ENCODE data around the gene SLC25A44.
A peak's percentile ranks its signal among the peaks of the same experiment; 100 is the strongest.
"Not testable (repeated sequence)": the region's sequence is repeated elsewhere in the genome, so short reads cannot be mapped to it uniquely, and the experiment has no call there.

SLC25A44 gene

GRCh38 chr1:156211243-156211642 is 17.3 kb downstream of the SLC25A44 start:
- H3K4me3 ChIP-seq (replicated peaks in 1 of 2; ENCODE audit: low read depth in 2 of 2, low read length in 2 of 2) = no peak overlapping the region
- DNase-seq (ENCODE audit: low read depth in 2 of 2) = no peak
- TF ChIP-seq CTCF (IDR thresholded peaks at IDR 0.05; ENCODE audit: low read depth, low read length) = no peak

GRCh38 chr1:156212130-156212529 is 18.2 kb downstream of the SLC25A44 start:
- H3K4me3 ChIP-seq (replicated peaks in 1 of 2; ENCODE audit: low read depth in 2 of 2, low read length in 2 of 2) = no peak overlapping the region

GRCh38 chr1:156212833-156213643 is 19.1 kb downstream of the SLC25A44 start, which contains the start of gene PMF1:
TSS of gene PMF1 (plus strand) at chr1:156213007. CDS start at chr1:156213016, 9 bp downstream.
- H3K4me3 ChIP-seq (replicated peaks in 1 of 2; ENCODE audit: low read depth in 2 of 2, low read length in 2 of 2) = peak within 1 kb of the TSS; percentile 77 to 90
- no peak for TF ChIP-seq CTCF (IDR thresholded peaks at IDR 0.05; ENCODE audit: low read depth, low read length)
- DNase-seq (ENCODE audit: low read depth in 2 of 2) = peak; percentile 97

More at GRCh38 chr1:156212130-156212529, 18.2 kb downstream of the SLC25A44 start:
- no peak for TF ChIP-seq CTCF (IDR thresholded peaks at IDR 0.05; ENCODE audit: low read depth, low read length)
- no peak for DNase-seq (ENCODE audit: low read depth in 2 of 2)

- no peak for DNase-seq (ENCODE audit: low read depth in 2 of 2)
- no peak for TF ChIP-seq CTCF (IDR thresholded peaks at IDR 0.05; ENCODE audit: low read depth, low read length)
- peak overlapping the region; percentile 77 to 90 for H3K4me3 ChIP-seq (replicated peaks in 1 of 2; ENCODE audit: low read depth in 2 of 2, low read length in 2 of 2)
Observed at GRCh38 chr1:156213644-156213966, 19.7 kb downstream of the SLC25A44 start.

- DNase-seq (ENCODE audit: low read depth in 2 of 2) = peak; percentile 60 to 69
- no peak for TF ChIP-seq CTCF (IDR thresholded peaks at IDR 0.05; ENCODE audit: low read depth, low read length)
- peak overlapping the region in 1 of 2 donors; percentile 90 for H3K4me3 ChIP-seq (replicated peaks in 1 of 2; ENCODE audit: low read depth in 2 of 2, low read length in 2 of 2)
Observed at GRCh38 chr1:156214024-156214748, 20.3 kb downstream of the SLC25A44 start.

- DNase-seq (ENCODE audit: low read depth in 2 of 2) = not testable (repeated sequence)
Observed at GRCh38 chr1:156216361-156217086, 22.6 kb downstream of the SLC25A44 start.

GRCh38 chr1:156217871-156218270 is 24.0 kb downstream of the SLC25A44 start:
- no peak for TF ChIP-seq CTCF (IDR thresholded peaks at IDR 0.05; ENCODE audit: low read depth, low read length)
- peak; percentile 58 to 65 for DNase-seq (ENCODE audit: low read depth in 2 of 2)

More at GRCh38 chr1:156216361-156217086, 22.6 kb downstream of the SLC25A44 start:
- H3K4me3 ChIP-seq (replicated peaks in 1 of 2; ENCODE audit: low read depth in 2 of 2, low read length in 2 of 2) = not testable (repeated sequence)

More at GRCh38 chr1:156217871-156218270, 24.0 kb downstream of the SLC25A44 start:
- H3K4me3 ChIP-seq (replicated peaks in 1 of 2; ENCODE audit: low read depth in 2 of 2, low read length in 2 of 2) = no peak overlapping the region

All from cardiac fibroblast (primary cell).